H9 (cell line): ENCODE results near the gene TGOLN2. TPM values are rescaled to one million over a fixed set of nuclear protein-coding genes. Genes with fewer than 3 reads are reported as not detected.

Experiments
- DNase-seq: peaks from one replicate; pipeline ENCODE4 v3.0.0-alpha.2; 2017
- H2AFZ ChIP-seq: one replicate; pipeline ENCODE4 v1.6.1; 2013; ENCODE audit warnings: mild to moderate bottlenecking, low read length, control low read depth, moderate library complexity
- H2AK5ac ChIP-seq: 2 replicates; pipeline ENCODE4 v1.6.1; 2013; ENCODE audit warnings: low read length, control low read depth, mixed read lengths; ENCODE audit not compliant: insufficient read length
- H2BK120ac ChIP-seq: one replicate; pipeline ENCODE4 v1.6.1; 2013; ENCODE audit warnings: low read depth, mild to moderate bottlenecking, low read length, control low read depth, inconsistent platforms; ENCODE audit not compliant: poor library complexity, severe bottlenecking
- H2BK12ac ChIP-seq: 2 replicates; pipeline ENCODE4 v1.6.1; 2013; ENCODE audit warnings: low read length, control low read depth, mixed read lengths, low read depth; ENCODE audit not compliant: insufficient read length
- H2BK15ac ChIP-seq: 2 replicates; pipeline ENCODE4 v1.6.1; 2013; ENCODE audit warnings: low read depth, low read length, control low read depth
- H2BK20ac ChIP-seq: one replicate; pipeline ENCODE4 v1.6.1; 2013; ENCODE audit warnings: low read depth, mild to moderate bottlenecking, low read length, control low read depth, inconsistent platforms; ENCODE audit not compliant: poor library complexity, severe bottlenecking
- H2BK5ac ChIP-seq: 2 replicates; pipeline ENCODE4 v1.6.1; 2013; ENCODE audit warnings: low read length, control low read depth, mixed read lengths; ENCODE audit not compliant: insufficient read length
- H3K14ac ChIP-seq: 2 replicates; pipeline ENCODE4 v1.6.1; 2013; ENCODE audit warnings: low read length, control low read depth; ENCODE audit not compliant: insufficient read depth
- H3K18ac ChIP-seq: 2 replicates; pipeline ENCODE4 v1.6.1; 2013; ENCODE audit warnings: low read depth, mild to moderate bottlenecking, mixed read lengths, low read length, control low read depth; ENCODE audit not compliant: insufficient read length
- H3K23ac ChIP-seq: 2 replicates; pipeline ENCODE4 v1.6.1; 2013; ENCODE audit warnings: low read length, control low read depth, mixed read lengths, low read depth; ENCODE audit not compliant: insufficient read length
- H3K23me2 ChIP-seq: 2 replicates; pipeline ENCODE4 v1.6.1; 2013; ENCODE audit warnings: low read depth, mild to moderate bottlenecking, mixed read lengths, low read length, control low read depth; ENCODE audit not compliant: insufficient read length, poor library complexity, severe bottlenecking
- H3K27ac ChIP-seq: 2 replicates; pipeline ENCODE4 v1.5.1; 2013; ENCODE audit warnings: low read length, control low read depth, mixed read lengths, low read depth; ENCODE audit not compliant: insufficient read length
- H3K27me3 ChIP-seq: 2 replicates; pipeline ENCODE4 v1.6.1; 2013; ENCODE audit warnings: low read length, control low read depth, inconsistent platforms; ENCODE audit not compliant: insufficient read depth
- H3K4ac ChIP-seq: 2 replicates; pipeline ENCODE4 v1.6.1; 2013; ENCODE audit warnings: low read depth, mild to moderate bottlenecking, control low read depth, inconsistent platforms, low read length, moderate library complexity
- H3K4me1 ChIP-seq: 2 replicates; pipeline ENCODE4 v1.6.1; 2013; ENCODE audit warnings: low read length, control low read depth, inconsistent platforms; ENCODE audit not compliant: insufficient read depth
- H3K4me2 ChIP-seq: 2 replicates; pipeline ENCODE4 v1.6.1; 2013; ENCODE audit warnings: low read length, control low read depth, mixed read lengths; ENCODE audit not compliant: insufficient read length, insufficient read depth
- H3K56ac ChIP-seq: 2 replicates; pipeline ENCODE4 v1.6.1; 2013; ENCODE audit warnings: low read depth, mild to moderate bottlenecking, mixed read lengths, low read length, control low read depth; ENCODE audit not compliant: insufficient read length
- H3K79me1 ChIP-seq: 2 replicates; pipeline ENCODE4 v1.6.1; 2013; ENCODE audit warnings: low read depth, mild to moderate bottlenecking, moderate library complexity, low read length, control low read depth, inconsistent platforms; ENCODE audit not compliant: insufficient read depth, poor library complexity, severe bottlenecking
- H3K79me2 ChIP-seq: 2 replicates; pipeline ENCODE4 v1.6.1; 2013; ENCODE audit warnings: low read length, control low read depth, inconsistent platforms; ENCODE audit not compliant: insufficient read depth
- H3K9ac ChIP-seq: 2 replicates; pipeline ENCODE4 v1.6.1; 2013; ENCODE audit warnings: low read length, control low read depth, mixed read lengths; ENCODE audit not compliant: insufficient read length; ENCODE audit errors: extremely low read depth
- H3K9me3 ChIP-seq: one replicate; pipeline ENCODE4 v1.6.1; 2013; ENCODE audit warnings: low read depth, low read length, inconsistent platforms; ENCODE audit not compliant: control insufficient read depth
- H3T11ph ChIP-seq: one replicate; pipeline ENCODE4 v1.6.1; 2013; ENCODE audit warnings: mild to moderate bottlenecking, low read length, control low read depth, inconsistent platforms
- H4K20me1 ChIP-seq: one replicate; pipeline ENCODE4 v1.6.1; 2013; ENCODE audit not compliant: control insufficient read depth, insufficient read length, insufficient read depth
- H4K5ac ChIP-seq: 2 replicates; pipeline ENCODE4 v1.6.1; 2013; ENCODE audit warnings: low read depth, mild to moderate bottlenecking, mixed read lengths, low read length, control low read depth; ENCODE audit not compliant: insufficient read length
- H4K8ac ChIP-seq: replicated peaks from 2 replicates; pipeline ENCODE4 v1.6.1; 2013; ENCODE audit warnings: low read length, control low read depth, mixed read lengths, low read depth; ENCODE audit not compliant: insufficient read length
- H4K91ac ChIP-seq: 2 replicates; pipeline ENCODE4 v1.6.1; 2013; ENCODE audit warnings: low read depth, mild to moderate bottlenecking, moderate library complexity, mixed read lengths, low read length, control low read depth; ENCODE audit not compliant: insufficient read length
- H3K27ac Mint-ChIP-seq, 3 experiments: 2 replicates in 2 of 3; 3 replicates in 1 of 3; pipeline ENCODE4 v1.8.0; 2020 to 2021; ENCODE audit warnings: mixed read lengths in 3 of 3, mild to moderate bottlenecking in 1 of 3, moderate library complexity in 1 of 3
- H3K27me3 Mint-ChIP-seq: 2 replicates; pipeline ENCODE4 v1.8.0; 2021; ENCODE audit warnings: low read depth, mild to moderate bottlenecking, moderate library complexity, mixed read lengths
- H3K36me3 Mint-ChIP-seq, 3 experiments: 2 replicates in 2 of 3; 3 replicates in 1 of 3; pipeline ENCODE4 v1.8.0; 2020 to 2021; ENCODE audit warnings: low read depth in 3 of 3, mixed read lengths in 3 of 3; ENCODE audit not compliant: insufficient read depth in 1 of 3
- H3K4me1 Mint-ChIP-seq, 2 experiments: 2 replicates each; pipeline ENCODE4 v1.8.0; 2020; ENCODE audit warnings: mixed read lengths in 2 of 2
- H3K4me3 Mint-ChIP-seq, 2 experiments: 2 replicates in 1 of 2; 3 replicates in 1 of 2; pipeline ENCODE4 v1.8.0; 2020 to 2021; ENCODE audit warnings: mild to moderate bottlenecking in 2 of 2, mixed read lengths in 2 of 2, moderate library complexity in 1 of 2
- H3K9me3 Mint-ChIP-seq, 2 experiments: 2 replicates in 1 of 2; 3 replicates in 1 of 2; pipeline ENCODE4 v1.8.0; 2020; ENCODE audit warnings: mild to moderate bottlenecking in 2 of 2, mixed read lengths in 2 of 2, moderate library complexity in 1 of 2
- CTCF ChIP-seq: fragments of 200-600 bp; sonication (generic); conservative IDR thresholded peaks from 3 replicates; pipeline ENCODE4 v1.8.0; 2021; ENCODE audit warnings: antibody characterized with exemption, mild to moderate bottlenecking
- WGBS: extraction: QIAGEN DNeasy Blood & Tissue Kit; methylation state at CpG from one replicate; pipeline ENCODE4 v1.1.7; 2013; ENCODE audit warnings: missing lambda C conversion rate, low lambda C conversion rate, mixed read lengths; ENCODE audit not compliant: insufficient read length; ENCODE audit errors: extremely low coverage; 5-methylcytosine and 5-hydroxymethylcytosine counted together
- long read RNA-seq: library from polyadenylated mRNA; unstranded; transcript quantifications from one replicate; pipeline ENCODE4 v2.0.0, GENCODE V29; 2020
- total RNA-seq: library from RNA; stranded (reverse); gene quantifications from 2 replicates; pipeline ENCODE4 v1.2.1, GENCODE V29; 2021

The TGOLN2 gene
- total RNA-seq, result 47.7 and 47.8 TPM in 2 replicates
- long read RNA-seq, full-length matches to known transcripts, result 42 of 58 reads
- long read RNA-seq, partial matches to known transcripts, result 4 of 58 reads
- long read RNA-seq, other reads (novel, unspliced or antisense), result 12 of 58 reads

- H3K27me3 ChIP-seq, result no peaks in the 10 kb centered on the region
- WGBS, result no CpG with 5 or more reads among the region's 57 CpGs
- peaks cover 8% of the 10 kb centered on the region; the same call in 1 of the 2 replicates for H3K79me2 ChIP-seq
- H4K91ac ChIP-seq, result no peak within 1 kb of the TSS
- H3T11ph ChIP-seq, result no peak within 1 kb of the TSS
- no peaks in the 10 kb centered on the region; a peak in 1 of 5 replicates for H3K9me3 Mint-ChIP-seq
- H3K27me3 Mint-ChIP-seq, result no peaks in the 10 kb centered on the region; the same call in 1 of the 2 replicates
- peak within 1 kb of the TSS; percentile 99 for H3K9ac ChIP-seq
- peak within 1 kb of the TSS; percentile 100 for H3K14ac ChIP-seq
- H3K4me3 Mint-ChIP-seq, result peak within 1 kb of the TSS; percentile 90 to 93
- no peak within 1 kb of the TSS for H2AK5ac ChIP-seq
- H3K27ac Mint-ChIP-seq, result peak within 1 kb of the TSS; percentile 100
- H2BK15ac ChIP-seq, result no peak within 1 kb of the TSS
- H2BK20ac ChIP-seq, result no peak within 1 kb of the TSS
- no peak within 1 kb of the TSS; the same call in 1 of the 2 replicates for H3K4ac ChIP-seq
- H3K23me2 ChIP-seq, result peaks cover 18% of the 10 kb centered on the region
- peaks cover 35 to 44% of the 10 kb centered on the region in 2 experiments for H3K4me1 Mint-ChIP-seq
- no peak within 1 kb of the TSS for H4K8ac ChIP-seq
- H3K4me2 ChIP-seq, result peak within 1 kb of the TSS; percentile 92
- no peaks in the 10 kb centered on the region; the same call in 1 of the 2 replicates for H3K4me1 ChIP-seq
- peak within 1 kb of the TSS; percentile 86 for H4K5ac ChIP-seq
- H2BK12ac ChIP-seq, result no peak within 1 kb of the TSS
- peak within 1 kb of the TSS; percentile 48 for H3K56ac ChIP-seq
- H3K36me3 Mint-ChIP-seq, result peaks cover 14 to 41% (median 34%) of the 10 kb centered on the region in 3 experiments; a peak in 6 of 7 replicates
- peak within 1 kb of the TSS; percentile 80 for H3K27ac ChIP-seq
- peak within 1 kb of the TSS; percentile 90 for H2BK120ac ChIP-seq
- no peak within 1 kb of the TSS for H3K23ac ChIP-seq
- H2BK5ac ChIP-seq, result peak within 1 kb of the TSS; percentile 85
- H2AFZ ChIP-seq, result no peak within 1 kb of the TSS
- no peaks in the 10 kb centered on the region for H4K20me1 ChIP-seq
- peak within 1 kb of the TSS; percentile 98 for H3K18ac ChIP-seq
- H3K79me1 ChIP-seq, result peaks cover 16% of the 10 kb centered on the region
- peak; percentile 91 for DNase-seq
- no peaks in the 10 kb centered on the region for H3K9me3 ChIP-seq
- peak; percentile 20; the same call in 1 of the 3 replicates for TF ChIP-seq CTCF
These were observed at the start of gene TGOLN2 for GRCh38 chr2:85327822-85328617. Gene TGOLN2 (minus strand): TSS chr2:85327989. CDS start chr2:85327962, 27 bp downstream.
